PC-3 (cell line): ENCODE results near the gene ATF7IP. TPM values are rescaled to one million over a fixed set of nuclear protein-coding genes. Genes with fewer than 3 reads are reported as not detected.

Source experiments
- ATAC-seq: fragments of 200-7000 bp; cut with Tn5 transposase; 2 replicates; pipeline ENCODE4 v1.9.1; 2020; ENCODE audit warnings: mild to moderate bottlenecking, moderate library complexity
- BruUV-seq: library from RNA; stranded (reverse); fragments of 400-500 nt; replicated peaks from 2 replicates; lab custom pipeline; 2021; lab: Mats Ljungman, UMichigan
- CTCF ChIA-PET: fragments of 300-600 bp; sonication (Branson Sonifier 250); formaldehyde crosslinking; loops from one replicate; lab custom pipeline; 2022; ENCODE audit warnings: antibody characterized with exemption; lab: Charles Lee
- POLR2A ChIA-PET: fragments of 300-600 bp; sonication (Branson Sonifier 250); formaldehyde crosslinking; loops from one replicate; lab custom pipeline; 2022; ENCODE audit warnings: antibody characterized with exemption; ENCODE audit not compliant: unreplicated experiment; lab: Charles Lee
- DNase-seq: peaks from one replicate; pipeline ENCODE4 v3.0.0-alpha.2; 2015
- H2AFZ ChIP-seq: fragments of 300-600 bp; sonication (generic); 2 replicates; pipeline ENCODE4 v1.6.0; 2016; ENCODE audit warnings: antibody characterized with exemption, low read length
- H3F3A ChIP-seq: fragments of 300-600 bp; sonication (generic); one replicate; pipeline ENCODE4 v1.6.0; 2017; ENCODE audit warnings: antibody characterized with exemption, low read length, control low read depth, mild to moderate bottlenecking; ENCODE audit not compliant: unreplicated experiment
- H3K27ac ChIP-seq: fragments of 300-600 bp; sonication (generic); 2 replicates; pipeline ENCODE4 v1.5.1; 2016; ENCODE audit warnings: mild to moderate bottlenecking, low read length
- H3K27me3 ChIP-seq: fragments of 300-600 bp; sonication (generic); 2 replicates; pipeline ENCODE4 v1.6.1; 2016; ENCODE audit warnings: low read length, mixed read lengths
- H3K36me3 ChIP-seq: fragments of 300-600 bp; sonication (generic); 2 replicates; pipeline ENCODE4 v1.6.1; 2016; ENCODE audit warnings: low read depth, mixed run types, low read length, mixed read lengths
- H3K4me1 ChIP-seq: fragments of 300-600 bp; sonication (generic); 2 replicates; pipeline ENCODE4 v1.5.1; 2016; ENCODE audit warnings: low read length; ENCODE audit not compliant: insufficient read depth
- H3K4me2 ChIP-seq: fragments of 300-600 bp; sonication (generic); 2 replicates; pipeline ENCODE4 v1.6.0; 2016; ENCODE audit warnings: low read length
- H3K4me3 ChIP-seq: fragments of 300-600 bp; sonication (generic); 2 replicates; pipeline ENCODE4 v1.5.1; 2016; ENCODE audit warnings: mild to moderate bottlenecking, low read length, mixed read lengths
- H3K79me2 ChIP-seq: fragments of 300-600 bp; sonication (generic); 2 replicates; pipeline ENCODE4 v1.6.1; 2017; ENCODE audit warnings: low read length, mixed read lengths
- H3K9ac ChIP-seq: fragments of 300-600 bp; sonication (generic); 2 replicates; pipeline ENCODE4 v1.6.0; 2016; ENCODE audit warnings: mild to moderate bottlenecking, low read length
- H3K9me2 ChIP-seq: fragments of 300-600 bp; sonication (generic); replicated peaks from 2 replicates; pipeline ENCODE4 v1.6.1; 2016; ENCODE audit warnings: mixed run types, low read length, mixed read lengths
- H3K9me3 ChIP-seq: fragments of 300-600 bp; sonication (generic); 2 replicates; pipeline ENCODE4 v1.6.1; 2016; ENCODE audit warnings: low read length, mixed read lengths
- H4K20me1 ChIP-seq: fragments of 300-600 bp; sonication (generic); 2 replicates; pipeline ENCODE4 v1.6.1; 2016; ENCODE audit warnings: low read length, mixed read lengths
- CTCF ChIP-seq: fragments of 300-600 bp; sonication (generic); conservative IDR thresholded peaks from 2 replicates; pipeline ENCODE4 v1.5.1; 2017; ENCODE audit warnings: antibody characterized with exemption, low read depth, mild to moderate bottlenecking, low read length
- EZH2 ChIP-seq: fragments of 300-600 bp; sonication (generic); IDR thresholded peaks from one replicate; pipeline ENCODE4 v1.6.1; 2017; ENCODE audit warnings: antibody characterized with exemption, mild to moderate bottlenecking, low read length; ENCODE audit not compliant: unreplicated experiment
- EZH2phosphoT487 ChIP-seq: fragments of 300-600 bp; sonication (generic); IDR thresholded peaks from 2 replicates; pipeline ENCODE4 v1.6.1; 2018; ENCODE audit warnings: mild to moderate bottlenecking, antibody characterized with exemption, low read length, borderline replicate concordance
- intact Hi-C: fragments of 100-400 bp; cut with micrococcal nuclease; formaldehyde crosslinking; loops from 2 replicates; pipeline ENCODE4 v1.9.0; 2023
- total RNA-seq: library from RNA; depleted of rRNA; stranded (reverse); fragments of >200 nt; gene quantifications from 2 replicates; pipeline ENCODE4 v1.2.3, GENCODE V29; 2014

The ATF7IP gene
- total RNA-seq, 1 experiment from 2014 or later, result 12.5 TPM

- ChIA-PET POLR2A (no interaction called here), CTCF (no interaction called here)
- Histone ChIP-seq H3K79me2 (peaks cover 93% of the 10 kb centered on the region), H3K27ac (no peak overlapping the region), H4K20me1 (no peaks in the 10 kb centered on the region), H3K9ac (no peak overlapping the region), H3K9me3 (no peaks in the 10 kb centered on the region), H3K9me2 (no peaks in the 10 kb centered on the region), H2AFZ (no peak overlapping the region), H3K36me3 (no peaks in the 10 kb centered on the region; the same call in 1 of the 2 replicates), H3K4me3 (no peak overlapping the region), H3K4me2 (no peak overlapping the region), H3F3A (no peaks in the 10 kb centered on the region), H3K27me3 (no peaks in the 10 kb centered on the region), H3K4me1 (peaks cover 5% of the 10 kb centered on the region)
- DNase-seq, result no peak
- no TSS peak for BruUV-seq
- intact Hi-C loops, result no loop called here
- ATAC-seq, result no peak
- no peak for TF ChIP-seq CTCF
- no peak for TF ChIP-seq EZH2phosphoT487
- no peak for TF ChIP-seq EZH2
Measured at GRCh38 chr12:14390449-14390848, 25.0 kb downstream of the ATF7IP start.

- H2AFZ ChIP-seq, result no peak overlapping the region
- intact Hi-C loops, result no loop called here
- no peak overlapping the region for H3K27ac ChIP-seq
- ATAC-seq (no peak), DNase-seq (no peak)
- no peak overlapping the region for H3K4me3 ChIP-seq
- BruUV-seq, result no TSS peak
- H3K36me3 ChIP-seq, result no peaks in the 10 kb centered on the region; the same call in 1 of the 2 replicates
- H3F3A ChIP-seq, result no peaks in the 10 kb centered on the region
- no peaks in the 10 kb centered on the region for H3K9me3 ChIP-seq
- H4K20me1 ChIP-seq, result no peaks in the 10 kb centered on the region
- CTCF ChIA-PET, result no interaction called here
- TF ChIP-seq EZH2, result no peak
- no peak for TF ChIP-seq CTCF
- TF ChIP-seq EZH2phosphoT487, result no peak
- H3K4me1 ChIP-seq, result peaks cover 5% of the 10 kb centered on the region
- peaks cover 92% of the 10 kb centered on the region for H3K79me2 ChIP-seq
- no peaks in the 10 kb centered on the region for H3K9me2 ChIP-seq
- H3K4me2 ChIP-seq, result no peak overlapping the region
- no peaks in the 10 kb centered on the region for H3K27me3 ChIP-seq
- POLR2A ChIA-PET, result no interaction called here
- H3K9ac ChIP-seq, result no peak overlapping the region
Measured at GRCh38 chr12:14390870-14391530, 25.5 kb downstream of the ATF7IP start.

- TF ChIP-seq CTCF (no peak), EZH2phosphoT487 (no peak), EZH2 (no peak)
- DNase-seq (no peak), ATAC-seq (no peak)
- no peaks in the 10 kb centered on the region for H3K9me3 ChIP-seq
- H3K9me2 ChIP-seq, result no peaks in the 10 kb centered on the region
- H4K20me1 ChIP-seq, result no peaks in the 10 kb centered on the region
- peak overlapping the region; percentile 33; the same call in 1 of the 2 replicates for H3K4me2 ChIP-seq
- no peak overlapping the region for H3K4me3 ChIP-seq
- no peaks in the 10 kb centered on the region for H3F3A ChIP-seq
- no peak overlapping the region for H2AFZ ChIP-seq
- ChIA-PET POLR2A (no interaction called here), CTCF (interaction anchor here (0.7 kb wide), 1 partner anchor 136 kb away, joined by 3 read pairs; no protein-coding TSS in a partner anchor)
- intact Hi-C loops, result loop anchor here (1.0 kb wide), 1 partner anchor 8 kb away; no protein-coding TSS in a partner anchor
- peaks cover 95% of the 10 kb centered on the region for H3K79me2 ChIP-seq
- peaks cover 5% of the 10 kb centered on the region for H3K4me1 ChIP-seq
- H3K27me3 ChIP-seq, result no peaks in the 10 kb centered on the region
- BruUV-seq, result no TSS peak
- no peaks in the 10 kb centered on the region; the same call in 1 of the 2 replicates for H3K36me3 ChIP-seq
- no peak overlapping the region for H3K27ac ChIP-seq
- H3K9ac ChIP-seq, result no peak overlapping the region
Measured at GRCh38 chr12:14393751-14394150, 28.3 kb downstream of the ATF7IP start.
